AG09309 (cell line): ENCODE data around the gene ARRDC2.
A peak's percentile ranks its signal among the peaks of the same experiment; 100 is the strongest.

ENCODE experiments used
- DNase-seq: peaks from one replicate; pipeline ENCODE4 v3.0.0-alpha.2; 2010; ENCODE audit warnings: low read depth
- H3K4me3 ChIP-seq: 2 replicates; pipeline ENCODE4 v1.5.1; 2011; ENCODE audit warnings: mild to moderate bottlenecking, low read depth, low read length, moderate library complexity; ENCODE audit not compliant: control insufficient read depth
- CTCF ChIP-seq: IDR thresholded peaks from 2 replicates; pipeline ENCODE4 v1.5.1; 2011; ENCODE audit warnings: mild to moderate bottlenecking, low read depth, low read length, inconsistent platforms; ENCODE audit not compliant: insufficient read depth, control insufficient read depth; ENCODE audit errors: missing control alignments

The ARRDC2 gene

GRCh38 chr19:18007917-18008673 lies at the start of gene ARRDC2:
Gene ARRDC2, plus strand, starts transcription at chr19:18008170. Its CDS starts 141 bp downstream, at chr19:18008311.
- TF ChIP-seq CTCF: no peak
- DNase-seq: peak; percentile 42
- peak within 1 kb of the TSS; percentile 51 for H3K4me3 ChIP-seq

- no peak for TF ChIP-seq CTCF
- H3K4me3 ChIP-seq: no peak overlapping the region
- DNase-seq: no peak
Measured at GRCh38 chr19:17963936-17964691, 43.9 kb upstream of the ARRDC2 start.

GRCh38 chr19:17965370-17966128 lies 42.4 kb upstream of the ARRDC2 start:
- no peak for TF ChIP-seq CTCF
- no peak overlapping the region for H3K4me3 ChIP-seq
- DNase-seq: no peak

GRCh38 chr19:17966129-17966483 lies 41.9 kb upstream of the ARRDC2 start:
- H3K4me3 ChIP-seq: no peak overlapping the region
- DNase-seq: no peak

GRCh38 chr19:17966550-17967256 lies 41.3 kb upstream of the ARRDC2 start, which contains the start of gene KCNN1:
Gene KCNN1, plus strand, starts transcription at chr19:17967107. Its CDS starts 6,782 bp downstream, at chr19:17973889.
- H3K4me3 ChIP-seq: no peak within 1 kb of the TSS
- DNase-seq: no peak
- no peak for TF ChIP-seq CTCF

More at GRCh38 chr19:17966129-17966483, 41.9 kb upstream of the ARRDC2 start:
- no peak for TF ChIP-seq CTCF
